ENCODE results near the gene HPSE2. TPM values are rescaled to one million over a fixed set of nuclear protein-coding genes. Genes with fewer than 3 reads are reported as not detected.

The HPSE2 gene
- total RNA-seq, 2 donors from 2014 or later, result 2.4 to 4.7 TPM

GRCh38 chr10:98417481-98417959, 818.1 kb downstream of the HPSE2 start:
- Histone ChIP-seq H3K9me3 (no peaks in the 10 kb centered on the region), H3K27ac (no peak overlapping the region), H3K4me3 (no peak overlapping the region), H3K36me3 (no peaks in the 10 kb centered on the region), H3K4me1 (replicated peaks) (no peaks in the 10 kb centered on the region), H3K27me3 (replicated peaks; ENCODE audit: insufficient read depth) (no peaks in the 10 kb centered on the region)
- 89% methylated on average over 11 of the region's 19 CpGs for WGBS
- intact Hi-C loops (cut with DNase I), result no loop called here
- no peak for DNase-seq (ENCODE audit: low spot score)
- TF ChIP-seq POLR2AphosphoS5 (IDR thresholded peaks at IDR 0.05) (no peak), CTCF (IDR thresholded peaks at IDR 0.05) (no peak), POLR2A (IDR thresholded peaks at IDR 0.05) (no peak)

- Histone ChIP-seq H3K27me3 (replicated peaks; ENCODE audit: insufficient read depth) (no peaks in the 10 kb centered on the region), H3K27ac (no peak overlapping the region), H3K4me1 (replicated peaks) (no peaks in the 10 kb centered on the region), H3K4me3 (no peak overlapping the region), H3K36me3 (no peaks in the 10 kb centered on the region), H3K9me3 (no peaks in the 10 kb centered on the region)
- DNase-seq (ENCODE audit: low spot score), result no peak
- TF ChIP-seq POLR2A (IDR thresholded peaks at IDR 0.05) (no peak), POLR2AphosphoS5 (IDR thresholded peaks at IDR 0.05) (no peak), CTCF (IDR thresholded peaks at IDR 0.05) (no peak)
- intact Hi-C loops (cut with DNase I), result no loop called here
- WGBS, result 89% methylated on average over 18 of the region's 18 CpGs
Observed at GRCh38 chr10:98416606-98417388, 818.9 kb downstream of the HPSE2 start.

GRCh38 chr10:98415731-98416119, 819.9 kb downstream of the HPSE2 start:
- intact Hi-C loops (cut with DNase I), result no loop called here
- Histone ChIP-seq H3K4me3 (no peak overlapping the region), H3K9me3 (no peaks in the 10 kb centered on the region), H3K27me3 (replicated peaks; ENCODE audit: insufficient read depth) (no peaks in the 10 kb centered on the region), H3K27ac (peak overlapping the region; percentile 63 to 64), H3K36me3 (no peaks in the 10 kb centered on the region), H3K4me1 (replicated peaks) (no peaks in the 10 kb centered on the region)
- no peak for DNase-seq (ENCODE audit: low spot score)
- TF ChIP-seq POLR2AphosphoS5 (IDR thresholded peaks at IDR 0.05) (no peak), CTCF (IDR thresholded peaks at IDR 0.05) (no peak), POLR2A (IDR thresholded peaks at IDR 0.05) (no peak)
- 66% methylated on average over 8 of the region's 8 CpGs for WGBS

- Histone ChIP-seq H3K4me1 (replicated peaks) (no peaks in the 10 kb centered on the region), H3K27ac (peak within 1 kb of the TSS; percentile 63 to 64), H3K36me3 (no peaks in the 10 kb centered on the region), H3K27me3 (replicated peaks; ENCODE audit: insufficient read depth) (no peaks in the 10 kb centered on the region), H3K4me3 (peak within 1 kb of the TSS; percentile 40 to 47), H3K9me3 (no peaks in the 10 kb centered on the region)
- WGBS, result 29% methylated on average over 25 of the region's 25 CpGs
- peak; percentile 88 for DNase-seq (ENCODE audit: low spot score)
- intact Hi-C loops (cut with DNase I), result no loop called here
- TF ChIP-seq POLR2A (IDR thresholded peaks at IDR 0.05), result peak; percentile 80
- peak; percentile 88 for TF ChIP-seq POLR2AphosphoS5 (IDR thresholded peaks at IDR 0.05)
- TF ChIP-seq CTCF (IDR thresholded peaks at IDR 0.05), result no peak
Observed at GRCh38 chr10:98414932-98415730, 820.5 kb downstream of the HPSE2 start, which contains the start of gene PYROXD2. Gene PYROXD2, minus strand, starts transcription at chr10:98415182. Its CDS starts 47 bp downstream, at chr10:98415135.
